Measurements from ENCODE around the gene SMCO2.

DNA sequence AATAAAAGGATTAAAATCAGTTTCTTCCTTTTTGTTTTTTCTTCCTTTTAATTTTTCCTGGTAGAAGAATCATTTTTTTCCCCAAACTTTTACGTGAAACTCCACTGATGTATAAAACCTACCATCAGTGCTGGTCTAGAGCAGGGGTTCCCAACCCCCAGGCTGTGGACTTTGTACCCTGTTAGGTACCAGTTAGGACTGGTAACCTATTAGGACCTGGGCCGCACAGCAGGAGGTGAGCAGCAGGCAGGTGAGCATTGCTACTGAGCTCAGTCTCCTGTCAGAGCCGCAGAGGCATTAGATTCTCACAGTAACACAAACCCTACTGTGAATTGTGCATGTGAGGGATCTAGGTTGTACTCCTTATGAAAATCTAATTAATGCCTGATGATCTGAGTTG lies 10.1 kb downstream of the SMCO2 start:
- no peak for TF ChIP-seq POU2F2 (IDR thresholded peaks at IDR 0.05; ENCODE audit: low read depth, low read length)
- no peak for TF ChIP-seq POLR2AphosphoS5 (IDR thresholded peaks at IDR 0.05; ENCODE audit: low read depth, low read length)
- no peak for TF ChIP-seq TAF1 (IDR thresholded peaks at IDR 0.05; ENCODE audit: low read depth, low read length)
- TF ChIP-seq POLR2A (IDR thresholded peaks at IDR 0.05; ENCODE audit: low read depth, low read length): no peak
- no peak for TF ChIP-seq SPI1 (IDR thresholded peaks at IDR 0.05; ENCODE audit: low read depth, low read length)
- no peak for TF ChIP-seq PAX5 (IDR thresholded peaks at IDR 0.05; ENCODE audit: insufficient read depth, low read length, severe bottlenecking)

All from GM12891 (cell line).